GM10248 (cell line): ENCODE measurements around the gene ZFP64.
A peak's percentile ranks its signal among the peaks of the same experiment; 100 is the strongest.
"Not testable (repeated sequence)": the region's sequence is repeated elsewhere in the genome, so short reads cannot be mapped to it uniquely, and the experiment has no call there.

ENCODE experiments used
- CTCF ChIA-PET: fragments of 300-600 bp; sonication (Branson Sonifier 250); formaldehyde crosslinking; extraction: SDS; loops from one replicate; lab custom pipeline; 2021; ENCODE audit warnings: antibody characterized with exemption; lab: Yijun Ruan, JAX
- POLR2A ChIA-PET: fragments of 350-650 bp; sonication (Branson Sonifier 250); formaldehyde crosslinking; extraction: SDS; loops from one replicate; lab custom pipeline; 2020; ENCODE audit warnings: antibody characterized with exemption; lab: Yijun Ruan, JAX
- DNase-seq: peaks from one replicate; pipeline ENCODE4 v3.0.0; 2012; ENCODE audit errors: extremely low spot score
- CTCF ChIP-seq: IDR thresholded peaks from 2 replicates; pipeline ENCODE4 v1.5.1; 2012; ENCODE audit warnings: mild to moderate bottlenecking, low read depth; ENCODE audit errors: extremely low read depth, missing control alignments, control extremely low read depth

The ZFP64 gene

GRCh38 chr20:52193133-52193532 lies 1.6 kb upstream of the ZFP64 start:
- POLR2A ChIA-PET = no interaction called here
- TF ChIP-seq CTCF = no peak
- CTCF ChIA-PET = no interaction called here
- DNase-seq = no peak

GRCh38 chr20:52192719-52193007 lies 1.1 kb upstream of the ZFP64 start:
- POLR2A ChIA-PET, DNase-seq: not testable (repeated sequence)
- CTCF ChIA-PET = interaction anchor here (1.8 to 2.6 kb wide), 2 partner anchors 10 to 14 kb away, joined by 9 to 22 read pairs; no protein-coding TSS in a partner anchor

DNA sequence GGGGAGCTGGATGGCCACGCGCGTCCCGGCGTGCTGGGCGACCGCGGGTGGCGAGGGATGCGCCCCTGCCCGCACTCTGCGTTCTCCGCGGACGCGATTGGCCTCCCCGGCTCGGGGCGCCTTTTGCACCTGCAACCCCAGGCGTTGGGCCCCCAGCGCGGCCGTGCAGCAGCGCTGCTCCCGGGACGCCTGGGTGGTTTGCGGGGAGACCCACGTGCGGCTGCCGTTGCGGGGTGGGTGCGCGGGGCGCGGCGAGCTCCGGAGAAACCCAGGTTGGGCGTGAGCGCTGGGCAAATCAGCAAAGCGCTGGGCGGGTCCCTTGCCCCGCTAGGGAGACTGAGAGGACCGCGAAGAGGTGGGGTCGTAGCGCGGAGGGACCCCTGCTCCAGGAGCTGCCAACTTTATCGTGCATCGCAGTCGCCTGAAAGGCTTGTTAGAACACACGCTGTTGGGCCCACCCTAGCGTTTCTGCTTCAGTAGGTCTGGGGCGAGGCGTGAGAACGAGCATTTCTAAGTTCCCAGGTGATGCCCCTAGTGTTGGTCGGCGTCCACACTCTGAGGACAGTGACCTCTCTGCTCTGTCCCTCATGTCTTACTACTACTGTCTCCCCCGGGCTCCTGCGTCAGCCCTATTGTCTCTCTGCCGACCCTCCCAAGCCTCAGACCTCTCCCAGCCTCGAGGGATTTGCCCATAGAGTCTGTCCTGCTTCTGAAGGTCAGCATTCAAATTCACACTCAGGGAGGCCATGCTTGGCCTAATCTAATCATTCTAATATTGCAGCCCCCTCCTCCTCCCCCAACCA lies 538 bp upstream of the ZFP64 start:
- DNase-seq = peak; percentile 72
- ChIA-PET POLR2A (interaction anchor here (1.0 kb wide), 1 partner anchor 13 kb away, joined by 5 read pairs; no protein-coding TSS in a partner anchor), CTCF (interaction anchor here (0.7 to 2.6 kb wide), 8 partner anchors 10 to 1366 kb away, joined by 3 to 22 read pairs (median 6); no protein-coding TSS in a partner anchor)
- TF ChIP-seq CTCF = peak; percentile 45

DNA sequence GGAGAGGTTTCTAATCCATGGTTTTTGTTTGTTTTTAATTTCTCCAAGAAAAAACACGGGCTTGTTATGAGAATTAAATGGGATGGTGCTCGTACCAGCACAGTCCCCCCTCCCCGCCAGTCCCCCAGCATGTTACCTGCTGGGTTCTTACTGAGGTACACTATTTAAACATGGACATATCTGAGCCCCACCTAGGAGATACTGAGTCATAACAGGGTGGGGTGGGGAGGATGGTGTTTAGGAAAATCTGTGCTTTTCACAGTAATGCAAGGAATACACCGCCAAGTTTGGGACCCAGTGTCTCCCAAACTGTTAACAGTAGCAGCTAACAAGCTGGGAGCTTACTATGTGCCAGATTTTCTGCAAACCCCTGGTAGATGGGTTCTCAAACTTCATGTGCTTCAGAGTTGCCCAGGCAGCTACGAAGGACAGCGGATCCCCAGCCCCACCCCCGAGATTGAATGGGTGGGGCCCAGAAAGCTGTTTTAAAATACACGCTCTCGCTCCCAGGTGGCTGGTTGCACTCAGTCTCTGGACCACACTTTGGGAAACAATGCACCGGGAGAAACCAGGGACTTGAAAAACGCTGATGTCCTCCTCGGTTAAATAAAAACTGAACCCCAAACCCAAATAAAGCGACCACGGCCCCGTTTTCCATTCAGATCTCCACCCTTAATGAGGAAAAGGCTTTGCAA lies 995 bp downstream of the ZFP64 start:
- peak; percentile 76 for DNase-seq
- ChIA-PET CTCF (interaction anchor here (1.1 to 2.6 kb wide), 7 partner anchors 9 to 62 kb away, joined by 3 to 22 read pairs (median 9); no protein-coding TSS in a partner anchor), POLR2A (no interaction called here)
- TF ChIP-seq CTCF = no peak

DNA sequence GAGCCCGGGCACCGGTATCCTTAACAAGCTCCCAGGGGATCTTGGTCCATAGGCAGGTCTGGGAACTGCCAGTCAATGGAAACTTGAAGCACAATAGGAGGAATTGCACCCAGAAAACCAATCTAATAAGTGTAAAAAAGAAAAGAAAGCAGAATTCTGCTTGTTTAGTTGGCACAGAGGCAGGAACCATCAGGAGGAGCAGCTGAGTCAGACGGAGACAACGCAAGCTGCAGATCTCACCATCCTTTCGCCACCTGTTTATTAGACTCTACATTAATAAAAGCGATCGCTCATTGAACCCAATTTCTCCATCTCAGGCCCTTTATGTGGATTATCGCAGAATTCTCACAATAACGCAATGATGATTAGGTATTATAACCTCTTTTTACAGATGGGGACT lies 9.8 kb downstream of the ZFP64 start:
- no peak for DNase-seq
- ChIA-PET POLR2A (no interaction called here), CTCF (interaction anchor here (0.8 to 1.8 kb wide), 4 partner anchors 8 to 53 kb away, joined by 3 to 7 read pairs (median 4); no protein-coding TSS in a partner anchor)
- no peak for TF ChIP-seq CTCF

- ChIA-PET POLR2A (no interaction called here), CTCF (interaction anchor here (3.3 kb wide), 1 partner anchor 11 kb away, joined by 22 read pairs; the partner anchor contains the start of gene ZFP64)
- DNase-seq = no peak
- TF ChIP-seq CTCF = no peak
Observed at GRCh38 chr20:52180180-52180840, 11.3 kb downstream of the ZFP64 start.
